ENCODE measurements around the gene TK1.

DNA sequence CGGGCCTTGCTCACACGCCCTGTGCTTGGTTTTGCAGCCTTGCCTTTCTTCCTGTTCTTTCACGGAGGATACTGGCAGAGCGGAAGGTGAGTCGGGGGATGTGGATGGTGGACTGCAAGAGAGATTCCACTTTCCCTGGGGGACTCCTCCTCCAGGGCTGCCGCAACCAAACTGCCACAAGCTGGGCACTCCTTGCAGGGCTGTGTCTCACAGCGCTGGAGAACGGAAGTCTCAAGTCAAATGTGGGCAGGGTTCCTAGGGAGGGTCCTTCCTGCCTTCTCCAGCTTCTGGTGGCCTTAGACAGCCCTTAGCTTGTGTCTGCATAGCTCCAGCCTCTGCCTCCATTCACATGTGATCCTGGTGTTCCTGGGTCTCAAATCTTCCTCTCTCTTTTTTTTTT is 15.8 kb upstream of the TK1 start:
- TF ChIP-seq, protein P1, sequence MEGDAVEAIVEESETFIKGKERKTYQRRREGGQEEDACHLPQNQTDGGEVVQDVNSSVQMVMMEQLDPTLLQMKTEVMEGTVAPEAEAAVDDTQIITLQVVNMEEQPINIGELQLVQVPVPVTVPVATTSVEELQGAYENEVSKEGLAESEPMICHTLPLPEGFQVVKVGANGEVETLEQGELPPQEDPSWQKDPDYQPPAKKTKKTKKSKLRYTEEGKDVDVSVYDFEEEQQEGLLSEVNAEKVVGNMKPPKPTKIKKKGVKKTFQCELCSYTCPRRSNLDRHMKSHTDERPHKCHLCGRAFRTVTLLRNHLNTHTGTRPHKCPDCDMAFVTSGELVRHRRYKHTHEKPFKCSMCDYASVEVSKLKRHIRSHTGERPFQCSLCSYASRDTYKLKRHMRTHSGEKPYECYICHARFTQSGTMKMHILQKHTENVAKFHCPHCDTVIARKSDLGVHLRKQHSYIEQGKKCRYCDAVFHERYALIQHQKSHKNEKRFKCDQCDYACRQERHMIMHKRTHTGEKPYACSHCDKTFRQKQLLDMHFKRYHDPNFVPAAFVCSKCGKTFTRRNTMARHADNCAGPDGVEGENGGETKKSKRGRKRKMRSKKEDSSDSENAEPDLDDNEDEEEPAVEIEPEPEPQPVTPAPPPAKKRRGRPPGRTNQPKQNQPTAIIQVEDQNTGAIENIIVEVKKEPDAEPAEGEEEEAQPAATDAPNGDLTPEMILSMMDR (conservative IDR thresholded peaks at IDR 0.05; ENCODE audit: low read depth, low read length) = no peak
- no peak for TF ChIP-seq EZH2 (IDR thresholded peaks at IDR 0.05; ENCODE audit: borderline replicate concordance, low read depth, low read length, poor library complexity, severe bottlenecking)

Data from A673 (cell line).